IMR-90 (cell line): ENCODE data around the gene MAFG. TPM values are rescaled to one million over a fixed set of nuclear protein-coding genes. Genes with fewer than 3 reads are reported as not detected.

Source experiments
- ATAC-seq: fragments of 200-7000 bp; cut with Tn5 transposase; 2 replicates; pipeline ENCODE4 v1.9.1; 2020; ENCODE audit warnings: low read depth, mild to moderate bottlenecking, moderate library complexity
- BruUV-seq: library from RNA; stranded (reverse); fragments of 400-500 nt; replicated peaks from 2 replicates; lab custom pipeline; 2021; lab: Mats Ljungman, UMichigan
- CTCF ChIA-PET: fragments of 300-600 bp; formaldehyde crosslinking; extraction: SDS; loops from one replicate; lab custom pipeline; 2021; ENCODE audit warnings: antibody characterized with exemption; lab: Yijun Ruan, JAX
- POLR2A ChIA-PET: fragments of 300-600 bp; sonication (Branson Sonifier 250); formaldehyde crosslinking; loops from one replicate; lab custom pipeline; 2022; ENCODE audit warnings: antibody characterized with exemption; ENCODE audit not compliant: unreplicated experiment; lab: Charles Lee
- DNase-seq: peaks from one replicate; pipeline ENCODE4 v3.0.0; 2013
- H2AFZ ChIP-seq: replicated peaks from 2 replicates; pipeline ENCODE3; 2013; ENCODE audit warnings: low read length, mild to moderate bottlenecking; ENCODE audit not compliant: poor library complexity
- H2AK5ac ChIP-seq: 2 replicates; pipeline ENCODE4 v1.6.1; 2013; ENCODE audit warnings: low read depth, low read length, inconsistent platforms
- H2AK9ac ChIP-seq: replicated peaks from 2 replicates; pipeline ENCODE3; 2013; ENCODE audit warnings: mild to moderate bottlenecking, low read depth, low read length, moderate library complexity; ENCODE audit not compliant: poor library complexity
- H2BK120ac ChIP-seq: 2 replicates; pipeline ENCODE4 v1.6.1; 2013; ENCODE audit warnings: low read depth, low read length, inconsistent platforms
- H2BK15ac ChIP-seq: 3 replicates; pipeline ENCODE4 v1.6.1; 2013; ENCODE audit warnings: low read depth, low read length, inconsistent platforms
- H2BK20ac ChIP-seq: 2 replicates; pipeline ENCODE4 v1.6.1; 2013; ENCODE audit warnings: low read depth, mild to moderate bottlenecking, inconsistent platforms, low read length, moderate library complexity
- H2BK5ac ChIP-seq: 2 replicates; pipeline ENCODE4 v1.6.1; 2013; ENCODE audit warnings: mild to moderate bottlenecking, low read depth, low read length, inconsistent platforms; ENCODE audit not compliant: poor library complexity, severe bottlenecking
- H3K14ac ChIP-seq: replicated peaks from 2 replicates; pipeline ENCODE4 v1.6.1; 2013; ENCODE audit warnings: low read depth, low read length, inconsistent platforms
- H3K18ac ChIP-seq: 2 replicates; pipeline ENCODE4 v1.6.1; 2013; ENCODE audit warnings: low read depth, low read length, control low read depth
- H3K23ac ChIP-seq: 2 replicates; pipeline ENCODE4 v1.6.1; 2013; ENCODE audit warnings: low read depth, low read length, inconsistent platforms
- H3K27ac ChIP-seq: 2 replicates; pipeline ENCODE4 v1.5.1; 2013; ENCODE audit warnings: mild to moderate bottlenecking, control low read depth, low read length; ENCODE audit not compliant: insufficient read depth
- H3K27me3 ChIP-seq: 2 replicates; pipeline ENCODE4 v1.6.1; 2013; ENCODE audit warnings: low read length; ENCODE audit not compliant: control insufficient read depth, insufficient read depth
- H3K36me3 ChIP-seq: 2 replicates; pipeline ENCODE4 v1.6.1; 2013; ENCODE audit warnings: low read length, mixed read lengths; ENCODE audit not compliant: control insufficient read depth, insufficient read depth
- H3K4ac ChIP-seq: 2 replicates; pipeline ENCODE4 v1.6.1; 2013; ENCODE audit warnings: low read depth, low read length, inconsistent platforms
- H3K4me1 ChIP-seq: 2 replicates; pipeline ENCODE4 v1.6.1; 2013; ENCODE audit warnings: low read length, mixed read lengths; ENCODE audit not compliant: control insufficient read depth, insufficient read depth
- H3K4me2 ChIP-seq: 2 replicates; pipeline ENCODE4 v1.6.1; 2013; ENCODE audit warnings: low read depth, mild to moderate bottlenecking, control low read depth, low read length, moderate library complexity
- H3K4me3 ChIP-seq: 2 replicates; pipeline ENCODE4 v1.5.1; 2013; ENCODE audit warnings: low read depth, mild to moderate bottlenecking, control low read depth, low read length, moderate library complexity; ENCODE audit not compliant: insufficient read depth
- H3K56ac ChIP-seq: 2 replicates; pipeline ENCODE4 v1.6.1; 2013; ENCODE audit warnings: low read length, inconsistent platforms; ENCODE audit not compliant: insufficient read depth; ENCODE audit errors: extremely low read depth
- H3K79me1 ChIP-seq, 2 experiments: 2 replicates each; pipeline ENCODE4 v1.6.1; 2013; ENCODE audit warnings: low read length in 2 of 2, inconsistent platforms in 1 of 2, low read depth in 1 of 2
- H3K9ac ChIP-seq: 2 replicates; pipeline ENCODE4 v1.6.1; 2013; ENCODE audit warnings: low read depth, low read length, control low read depth
- H3K9me1 ChIP-seq: 2 replicates; pipeline ENCODE4 v1.6.1; 2013; ENCODE audit warnings: low read length, inconsistent platforms; ENCODE audit not compliant: insufficient read depth
- H3K9me3 ChIP-seq: 2 replicates; pipeline ENCODE4 v1.6.1; 2013; ENCODE audit warnings: low read length; ENCODE audit not compliant: control insufficient read depth, insufficient read depth
- H4K20me1 ChIP-seq: 2 replicates; pipeline ENCODE4 v1.6.1; 2013; ENCODE audit warnings: low read length, inconsistent platforms; ENCODE audit not compliant: insufficient read depth
- H4K5ac ChIP-seq: 2 replicates; pipeline ENCODE4 v1.6.1; 2013; ENCODE audit warnings: mild to moderate bottlenecking, low read depth, low read length, control low read depth
- H4K8ac ChIP-seq, 2 experiments: 2 replicates each; pipeline ENCODE4 v1.6.1; 2013; ENCODE audit warnings: low read depth in 2 of 2, low read length in 2 of 2, control low read depth in 1 of 2, inconsistent platforms in 1 of 2
- H4K91ac ChIP-seq: 2 replicates; pipeline ENCODE4 v1.6.1; 2013; ENCODE audit warnings: low read depth, low read length, inconsistent platforms; ENCODE audit not compliant: insufficient read depth
- CEBPB ChIP-seq: IDR thresholded peaks from 2 replicates; pipeline ENCODE4 v1.6.1; 2012; ENCODE audit warnings: low read depth, low read length, improper control_type of control experiment
- MAZ ChIP-seq: IDR thresholded peaks from 2 replicates; pipeline ENCODE4 v1.6.1; 2012; ENCODE audit warnings: low read depth, mild to moderate bottlenecking, low read length, improper control_type of control experiment, moderate library complexity, borderline replicate concordance
- MXI1 ChIP-seq: IDR thresholded peaks from 2 replicates; pipeline ENCODE4 v1.6.1; 2012; ENCODE audit warnings: low read depth, mild to moderate bottlenecking, low read length, moderate library complexity, borderline replicate concordance
- NFE2L2 ChIP-seq: fragments of 150-350 bp; IDR thresholded peaks from 2 replicates; pipeline ENCODE4 v1.6.1; 2016; ENCODE audit warnings: low read depth, mild to moderate bottlenecking, low read length
- POLR2A ChIP-seq: IDR thresholded peaks from 2 replicates; pipeline ENCODE4 v1.6.1; 2012; ENCODE audit warnings: mild to moderate bottlenecking, low read depth, low read length
- RCOR1 ChIP-seq: IDR thresholded peaks from 2 replicates; pipeline ENCODE4 v1.6.1; 2012; ENCODE audit warnings: mild to moderate bottlenecking, low read length, improper control_type of control experiment; ENCODE audit not compliant: insufficient replicate concordance
- RFX5 ChIP-seq: IDR thresholded peaks from 2 replicates; pipeline ENCODE4 v1.8.0; 2012; ENCODE audit warnings: low read depth, mild to moderate bottlenecking, low read length, moderate library complexity
- SMC3 ChIP-seq: fragments of 150-350 bp; IDR thresholded peaks from 2 replicates; pipeline ENCODE4 v1.6.1; 2016; ENCODE audit warnings: low read depth, mild to moderate bottlenecking, antibody characterized with exemption, low read length, moderate library complexity
- whole genome bisulfite sequencing, 2 experiments: methylation state at CpG; one replicate each; pipeline versions ENCODE4 v1.1.5 to v1.1.7; 2013; ENCODE audit warnings: missing lambda C conversion rate in 2 of 2; ENCODE audit not compliant: insufficient read length in 1 of 2; ENCODE audit errors: extremely low coverage in 2 of 2; 5-methylcytosine and 5-hydroxymethylcytosine counted together
- dilution Hi-C: fragments of 300-500 bp; cut with HindIII; formaldehyde crosslinking; loops from one replicate; pipeline ENCODE4 v1.14.3; 2018; ENCODE audit warnings: low sequenced_read_pairs; ENCODE audit not compliant: unreplicated experiment
- in situ Hi-C: fragments of 300-500 bp; cut with MboI; formaldehyde crosslinking; loops from 3 replicates; pipeline ENCODE4 v1.14.3; 2019; ENCODE audit warnings: low sequenced_read_pairs, inconsistent platforms, mixed read lengths
- intact Hi-C: fragments of 100-400 bp; cut with micrococcal nuclease; formaldehyde crosslinking; loops from 2 replicates; pipeline ENCODE4 v1.10.0; 2022
- polyA plus RNA-seq, 3 experiments: library from polyadenylated mRNA; depleted of rRNA; stranded (reverse); fragments of >200 nt; gene quantifications; 2 replicates each; pipeline ENCODE4 v1.2.3, GENCODE V29; 2012; ENCODE audit warnings: low replicate concordance in 1 of 3
- total RNA-seq: library from RNA; depleted of rRNA; stranded (reverse); fragments of >200 nt; gene quantifications from 2 replicates; pipeline ENCODE4 v1.2.3, GENCODE V29; 2012
- TF ChIP-seq, protein P1 (sequence below): fragments of 150-350 bp; IDR thresholded peaks from 2 replicates; pipeline ENCODE4 v1.6.1; 2017; ENCODE audit warnings: mild to moderate bottlenecking, antibody characterized with exemption, low read length, low read depth
- TF ChIP-seq, protein P2 (sequence below): conservative IDR thresholded peaks from 2 replicates; pipeline ENCODE4 v1.5.1; 2012; ENCODE audit warnings: mild to moderate bottlenecking, low read depth, low read length, improper control_type of control experiment

The MAFG gene
- total and polyA plus RNA-seq, 2 of the 4 experiments (the other 2 are of a cell fraction): 6.1 to 15.4 TPM

DNA sequence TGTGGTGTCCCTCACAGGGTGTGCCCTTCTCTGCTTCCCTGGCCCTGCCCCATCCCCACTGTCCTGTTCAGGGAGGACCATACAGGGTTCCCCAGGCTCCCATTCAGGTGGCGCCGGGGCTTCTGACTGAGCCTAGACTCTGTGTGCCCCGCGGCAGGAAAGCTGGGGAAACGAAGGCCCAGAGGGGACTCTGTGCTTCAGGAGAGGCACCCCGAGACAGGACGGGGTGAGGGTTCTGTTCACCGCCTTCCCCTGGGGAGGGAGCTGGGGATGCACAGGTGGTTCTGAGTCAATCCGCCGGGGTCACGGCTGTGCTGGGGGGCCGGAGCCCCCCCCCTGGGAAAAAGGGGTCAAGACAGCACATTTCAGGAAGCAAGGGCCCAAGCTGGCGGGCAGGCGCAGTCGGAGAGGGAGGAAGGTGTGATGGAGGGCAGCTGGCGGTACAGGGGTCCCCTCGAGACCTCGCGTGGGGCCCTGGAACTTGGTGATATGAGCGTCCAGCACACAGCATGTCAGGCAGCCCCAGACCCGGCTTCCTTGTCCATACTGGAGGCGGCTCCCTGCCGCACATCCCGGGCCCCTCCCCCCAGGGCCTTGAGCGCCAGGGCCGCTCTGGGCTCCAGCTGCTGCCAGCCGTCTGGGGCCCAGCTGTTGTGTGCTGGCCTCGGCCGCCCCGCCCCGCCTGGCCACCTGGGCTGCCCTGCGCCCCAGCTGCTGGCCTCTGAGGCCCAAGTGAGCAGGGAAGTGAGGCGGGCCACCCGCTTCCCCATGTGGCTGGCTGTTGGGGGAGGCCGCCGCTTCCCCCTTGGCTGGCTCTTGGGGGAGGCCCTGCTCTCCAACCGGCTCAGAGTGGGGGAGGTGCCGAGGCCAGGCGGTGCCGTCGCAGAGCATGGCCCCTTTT lies 39.1 kb upstream of the MAFG start:
- peak; percentile 58 for ATAC-seq

More for the DNA sequence above, 39.1 kb upstream of the MAFG start:
- Histone ChIP-seq H2BK5ac (no peak overlapping the region), H4K91ac (no peak overlapping the region), H3K23ac (no peak overlapping the region), H2AK5ac (peak overlapping the region; percentile 58; the same call in 1 of the 2 replicates), H2AK9ac (peak overlapping the region; percentile 44), H3K9me1 (no peaks in the 10 kb centered on the region; the same call in 1 of the 2 replicates), H4K5ac (no peak overlapping the region), H3K27me3 (peaks cover 20% of the 10 kb centered on the region), H4K20me1 (no peaks in the 10 kb centered on the region), H3K79me1 (no peaks in the 10 kb centered on the region), H3K18ac (no peak overlapping the region; the same call in 1 of the 2 replicates), H3K36me3 (no peaks in the 10 kb centered on the region), H2BK20ac (no peak overlapping the region), H3K14ac (no peak overlapping the region), H3K4me2 (no peak overlapping the region), H3K4me3 (no peak overlapping the region), H3K56ac (no peak overlapping the region), H3K9ac (no peak overlapping the region), H2AFZ (peak overlapping the region; percentile 66), H3K9me3 (no peaks in the 10 kb centered on the region; the same call in 1 of the 2 replicates), H3K27ac (no peak overlapping the region), H3K4me1 (peaks cover 9% of the 10 kb centered on the region; the same call in 1 of the 2 replicates), H2BK120ac (no peak overlapping the region), H3K4ac (no peak overlapping the region), H4K8ac (no peak overlapping the region), H2BK15ac (no peak overlapping the region)
- 45% methylated on average over 16 of the region's 41 CpGs; no CpG with 5 or more reads in 1 of the 2 experiments for WGBS, 2 experiments
- CTCF ChIA-PET: interaction anchor here (0.7 kb wide), 1 partner anchor 74 kb away, joined by 5 read pairs; no protein-coding TSS in a partner anchor
- in situ Hi-C loops (loop anchor here (5.0 kb wide), 1 partner anchor 51 kb away; no protein-coding TSS in a partner anchor), dilution Hi-C loops (no loop called here), intact Hi-C loops (loop anchor here (10.0 kb wide), 1 partner anchor 188 kb away; no protein-coding TSS in a partner anchor)
- POLR2A ChIA-PET: no interaction called here
- DNase-seq: peak; percentile 24
- BruUV-seq: no TSS peak
- TF ChIP-seq POLR2A (no peak), SMC3 (no peak), MXI1 (no peak), RFX5 (no peak), CEBPB (no peak), RCOR1 (no peak), NFE2L2 (no peak), MAZ (no peak)
- TF ChIP-seq, protein P1, sequence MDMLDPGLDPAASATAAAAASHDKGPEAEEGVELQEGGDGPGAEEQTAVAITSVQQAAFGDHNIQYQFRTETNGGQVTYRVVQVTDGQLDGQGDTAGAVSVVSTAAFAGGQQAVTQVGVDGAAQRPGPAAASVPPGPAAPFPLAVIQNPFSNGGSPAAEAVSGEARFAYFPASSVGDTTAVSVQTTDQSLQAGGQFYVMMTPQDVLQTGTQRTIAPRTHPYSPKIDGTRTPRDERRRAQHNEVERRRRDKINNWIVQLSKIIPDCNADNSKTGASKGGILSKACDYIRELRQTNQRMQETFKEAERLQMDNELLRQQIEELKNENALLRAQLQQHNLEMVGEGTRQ: no peak
- TF ChIP-seq, protein P2, sequence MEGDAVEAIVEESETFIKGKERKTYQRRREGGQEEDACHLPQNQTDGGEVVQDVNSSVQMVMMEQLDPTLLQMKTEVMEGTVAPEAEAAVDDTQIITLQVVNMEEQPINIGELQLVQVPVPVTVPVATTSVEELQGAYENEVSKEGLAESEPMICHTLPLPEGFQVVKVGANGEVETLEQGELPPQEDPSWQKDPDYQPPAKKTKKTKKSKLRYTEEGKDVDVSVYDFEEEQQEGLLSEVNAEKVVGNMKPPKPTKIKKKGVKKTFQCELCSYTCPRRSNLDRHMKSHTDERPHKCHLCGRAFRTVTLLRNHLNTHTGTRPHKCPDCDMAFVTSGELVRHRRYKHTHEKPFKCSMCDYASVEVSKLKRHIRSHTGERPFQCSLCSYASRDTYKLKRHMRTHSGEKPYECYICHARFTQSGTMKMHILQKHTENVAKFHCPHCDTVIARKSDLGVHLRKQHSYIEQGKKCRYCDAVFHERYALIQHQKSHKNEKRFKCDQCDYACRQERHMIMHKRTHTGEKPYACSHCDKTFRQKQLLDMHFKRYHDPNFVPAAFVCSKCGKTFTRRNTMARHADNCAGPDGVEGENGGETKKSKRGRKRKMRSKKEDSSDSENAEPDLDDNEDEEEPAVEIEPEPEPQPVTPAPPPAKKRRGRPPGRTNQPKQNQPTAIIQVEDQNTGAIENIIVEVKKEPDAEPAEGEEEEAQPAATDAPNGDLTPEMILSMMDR: no peak
